ENCODE results near the gene MXD3. TPM values are rescaled to one million over a fixed set of nuclear protein-coding genes. Genes with fewer than 3 reads are reported as not detected.

Gene MXD3
- total and polyA plus RNA-seq, 10 of the 15 experiments (the other 5 are each of a cell fraction or from before 2014, with no cell fraction given): 0.24 to 29.8 (median 13.5) TPM

DNA sequence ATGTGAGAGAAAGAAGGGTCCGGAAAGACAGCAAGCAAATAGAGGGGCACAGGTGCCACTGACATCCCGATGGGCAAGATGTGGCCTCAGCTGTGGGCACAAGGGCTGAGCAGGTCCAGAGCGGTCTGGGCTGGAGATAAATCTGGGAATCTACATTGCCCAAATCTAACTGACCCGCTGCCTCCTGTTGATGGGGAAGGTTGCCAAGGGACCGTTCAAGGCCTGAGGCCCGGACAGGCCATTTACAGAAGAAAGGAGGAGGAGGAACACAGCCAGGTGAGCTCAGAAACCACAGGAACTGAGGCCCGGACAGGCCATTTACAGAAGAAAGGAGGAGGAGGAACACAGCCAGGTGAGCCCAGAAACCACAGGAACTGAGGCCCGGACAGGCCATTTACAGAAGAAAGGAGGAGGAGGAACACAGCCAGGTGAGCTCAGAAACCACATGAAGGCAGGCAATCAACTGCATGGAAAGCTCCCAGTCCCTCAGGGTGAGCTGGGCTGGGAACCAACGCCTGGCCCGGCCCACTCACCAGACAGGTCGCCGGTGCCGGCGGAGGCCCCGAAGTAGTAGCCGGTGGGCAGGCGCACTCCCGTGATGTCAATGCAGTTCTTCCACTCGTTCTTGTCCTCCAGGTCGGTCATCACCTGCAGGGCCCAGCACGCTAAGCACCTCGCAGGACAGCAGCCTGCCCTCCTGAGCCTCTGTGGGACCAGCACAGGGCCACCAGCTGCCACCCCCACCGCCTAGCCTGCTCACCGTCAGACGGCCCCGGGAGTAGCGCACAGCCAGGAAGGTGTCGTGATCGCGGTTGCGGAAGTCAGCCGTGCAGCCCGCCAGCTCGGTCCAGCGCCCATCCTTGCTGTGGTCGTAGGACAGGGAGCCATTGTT, 25.2 kb upstream of the MXD3 start:
- Histone ChIP-seq H2AFZ (ENCODE audit: control insufficient read depth, low read depth, low read length) (no peak overlapping the region), H3K9me3 (replicated peaks; ENCODE audit: control insufficient read depth, insufficient read depth, low read length) (no peaks in the 10 kb centered on the region; the same call in 1 of the 3 replicates), H3K79me2 (ENCODE audit: control insufficient read depth, insufficient read depth, low read length) (peaks cover 11% of the 10 kb centered on the region), H3K9ac (ENCODE audit: control insufficient read depth, insufficient read depth, low read length) (no peak overlapping the region), H4K20me1 (ENCODE audit: control insufficient read depth, insufficient read depth) (no peaks in the 10 kb centered on the region), H3K36me3 (ENCODE audit: control insufficient read depth in 2 of 2, insufficient read depth in 2 of 2, low read length in 1 of 2) (peaks cover 21 to 65% of the 10 kb centered on the region in 2 experiments), H3K4me3 (no peak overlapping the region), H3K4me2 (ENCODE audit: control insufficient read depth, insufficient read depth) (no peak overlapping the region), H3K4me1 (ENCODE audit: control insufficient read depth, insufficient read depth, low read length) (no peaks in the 10 kb centered on the region), H3K27me3 (replicated peaks in 1 of 2; ENCODE audit: control insufficient read depth in 2 of 2, insufficient read depth in 2 of 2, low read length in 1 of 2) (no peaks in the 10 kb centered on the region), H3K27ac (ENCODE audit: control insufficient read depth, insufficient read depth) (no peak overlapping the region)
- ChIA-PET RAD21 (ENCODE audit: unreplicated experiment) (interaction anchor here (1.1 kb wide), 1 partner anchor 53 kb away, joined by 3 read pairs; no protein-coding TSS in a partner anchor), CTCF (interaction anchor here (0.9 kb wide), 1 partner anchor 19 kb away, joined by 3 read pairs; no protein-coding TSS in a partner anchor), POLR2A (no interaction called here), SMC1A (ENCODE audit: uncharacterized antibody, unreplicated experiment) (interaction anchor here (1.6 kb wide), 1 partner anchor 11 kb away, joined by 4 read pairs; no protein-coding TSS in a partner anchor)
- WGBS (ENCODE audit: insufficient coverage, insufficient replicate concordance, low lambda C conversion rate, missing lambda C conversion rate): 98% methylated on average over 35 of the region's 36 CpGs
- DNase-seq (ENCODE audit: low read depth, low spot score) (no peak), FAIRE-seq (no peak), ATAC-seq (no peak)
- TF ChIP-seq E2F4 (IDR thresholded peaks at IDR 0.05; ENCODE audit: low read depth, low read length) (no peak), POLR2A (IDR thresholded peaks at IDR 0.05; ENCODE audit: low read depth, low read length) (peak; percentile 40; the same call in 1 of the 2 replicates)
- BruUV-seq (replicated peaks): no TSS peak
- intact Hi-C loops (cut with micrococcal nuclease; ENCODE audit: unreplicated experiment) (no loop called here), in situ Hi-C loops (cut with MboI) (no loop called here)

DNA sequence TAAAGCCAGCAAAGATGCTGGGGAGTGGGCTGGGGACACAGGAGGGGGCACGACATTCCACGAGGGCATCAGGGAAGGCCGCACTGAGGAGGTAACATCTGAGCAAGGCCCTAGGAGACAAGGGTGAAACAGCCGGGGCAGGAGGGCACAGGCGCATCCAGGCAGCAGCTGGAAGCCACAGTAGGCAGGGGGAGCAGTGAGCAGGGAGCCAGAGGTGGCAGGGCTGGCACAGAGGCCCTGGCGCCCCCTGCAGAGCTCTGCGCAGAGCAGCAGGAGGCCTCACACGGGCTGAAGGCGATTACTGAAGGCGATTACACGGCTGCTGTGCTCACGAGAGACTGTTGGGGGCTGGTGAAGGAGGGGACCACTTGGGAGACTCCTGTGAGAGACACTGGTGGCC, 24.4 kb upstream of the MXD3 start:
- peak; percentile 16 to 53 (median 36); a peak in 3 of 6 replicates for TF ChIP-seq CTCF (IDR thresholded peaks at IDR 0.05 in 2 of 3, conservative IDR thresholded peaks at IDR 0.05 in 1 of 3; ENCODE audit: control insufficient read depth in 2 of 3, extremely low read depth in 1 of 3, insufficient read depth in 1 of 3, low read depth in 3 of 3, low read length in 3 of 3)
- TF ChIP-seq IKZF1 (conservative IDR thresholded peaks at IDR 0.05): no peak
- no peak overlapping the region for H2AFZ ChIP-seq (ENCODE audit: control insufficient read depth, low read depth, low read length)
- no peaks in the 10 kb centered on the region for H3K4me1 ChIP-seq (ENCODE audit: control insufficient read depth, insufficient read depth, low read length)
- H3K36me3 ChIP-seq (ENCODE audit: control insufficient read depth in 2 of 2, insufficient read depth in 2 of 2, low read length in 1 of 2): peaks cover 19 to 69% of the 10 kb centered on the region in 2 experiments
- DNase-seq (ENCODE audit: low read depth, low spot score) (no peak), FAIRE-seq (no peak), ATAC-seq (peak; percentile 85)
- H3K79me2 ChIP-seq (ENCODE audit: control insufficient read depth, insufficient read depth, low read length): peaks cover 10% of the 10 kb centered on the region
- H3K27me3 ChIP-seq (replicated peaks in 1 of 2; ENCODE audit: control insufficient read depth in 2 of 2, insufficient read depth in 2 of 2, low read length in 1 of 2): no peaks in the 10 kb centered on the region
- H3K4me3 ChIP-seq: no peak overlapping the region
- ChIA-PET RAD21 (ENCODE audit: unreplicated experiment) (interaction anchor here (1.1 kb wide), 1 partner anchor 54 kb away, joined by 3 read pairs; no protein-coding TSS in a partner anchor), CTCF (interaction anchor here (0.9 kb wide), 1 partner anchor 18 kb away, joined by 3 read pairs; no protein-coding TSS in a partner anchor), SMC1A (ENCODE audit: uncharacterized antibody, unreplicated experiment) (interaction anchor here (1.5 to 1.6 kb wide), 2 partner anchors 12 to 15 kb away, joined by 4 read pairs; partner anchors contain the start of gene LMAN2), POLR2A (no interaction called here)
- 72% methylated on average over 12 of the region's 12 CpGs for whole genome bisulfite sequencing (ENCODE audit: insufficient coverage, insufficient replicate concordance, low lambda C conversion rate, missing lambda C conversion rate)
- in situ Hi-C loops (cut with MboI) (no loop called here), intact Hi-C loops (cut with micrococcal nuclease; ENCODE audit: unreplicated experiment) (no loop called here)
- no peak overlapping the region for H3K4me2 ChIP-seq (ENCODE audit: control insufficient read depth, insufficient read depth)
- no peak overlapping the region for H3K9ac ChIP-seq (ENCODE audit: control insufficient read depth, insufficient read depth, low read length)
- no TSS peak for BruUV-seq (replicated peaks)
- no peaks in the 10 kb centered on the region for H4K20me1 ChIP-seq (ENCODE audit: control insufficient read depth, insufficient read depth)
- no peak overlapping the region for H3K27ac ChIP-seq (ENCODE audit: control insufficient read depth, insufficient read depth)
- H3K9me3 ChIP-seq (replicated peaks; ENCODE audit: control insufficient read depth, insufficient read depth, low read length): no peaks in the 10 kb centered on the region; the same call in 2 of the 3 replicates

Measured in GM12878 (cell line).